Thoracic aorta (tissue), 2 donors: Measurements from ENCODE around the gene MRPL46. TPM values are rescaled to one million over a fixed set of nuclear protein-coding genes. Genes with fewer than 3 reads are reported as not detected.

ENCODE experiments used
- ATAC-seq: fragments of 150-250 bp; one replicate; pipeline ENCODE4 v1.8.0; 2017; ENCODE audit warnings: low read depth; ENCODE audit not compliant: insufficient number of reproducible peaks, low FRiP score
- DNase-seq: peaks from one replicate; pipeline ENCODE4 v3.0.0-alpha.2; 2020; ENCODE audit warnings: low spot score
- H3K27ac ChIP-seq, 2 donors: fragments of 200-600 bp; sonication (generic); 1 replicate in 1 of 2; 2 replicates in 1 of 2; pipeline ENCODE4 v1.5.1; 2016; ENCODE audit warnings: mild to moderate bottlenecking in 2 of 2, moderate library complexity in 2 of 2
- H3K27me3 ChIP-seq: fragments of 200-600 bp; sonication (generic); replicated peaks from 2 replicates; pipeline ENCODE4 v1.6.0; 2016; ENCODE audit warnings: mild to moderate bottlenecking; ENCODE audit not compliant: insufficient read depth
- H3K36me3 ChIP-seq: fragments of 200-600 bp; sonication (generic); one replicate; pipeline ENCODE4 v1.5.1; 2016
- H3K4me1 ChIP-seq, 2 donors: fragments of 200-600 bp; sonication (generic); 1 replicate in 1 of 2; 2 replicates in 1 of 2; pipeline versions ENCODE4 v1.5.1 to v1.6.0; 2016; ENCODE audit warnings: low read depth in 2 of 2, mild to moderate bottlenecking in 1 of 2; ENCODE audit not compliant: control insufficient read depth in 1 of 2
- H3K4me3 ChIP-seq: fragments of 200-600 bp; sonication (generic); 2 replicates; pipeline ENCODE4 v1.5.1; 2016; ENCODE audit warnings: mild to moderate bottlenecking
- H3K9me3 ChIP-seq: fragments of 200-600 bp; sonication (generic); 2 replicates; pipeline ENCODE4 v1.5.1; 2016
- CTCF ChIP-seq: fragments of 200-600 bp; sonication (generic); IDR thresholded peaks from one replicate; pipeline ENCODE4 v1.5.1; 2019; ENCODE audit warnings: antibody characterized with exemption
- total RNA-seq, 2 donors: library from RNA; depleted of rRNA; stranded (reverse); fragments of >200 nt; gene quantifications; one replicate each; pipeline versions ENCODE4 v1.1.0 to v1.2.3, GENCODE V29; 2016

Gene MRPL46
- total RNA-seq, 2 donors from 2014 or later, result 3.9 to 13.5 TPM

- Histone ChIP-seq H3K9me3 (no peaks in the 10 kb centered on the region), H3K4me1 (no peaks in the 10 kb centered on the region), H3K27ac (no peak overlapping the region), H3K36me3 (no peaks in the 10 kb centered on the region), H3K4me3 (no peak overlapping the region), H3K27me3 (no peaks in the 10 kb centered on the region)
- TF ChIP-seq CTCF, result no peak
- DNase-seq, result no peak
- ATAC-seq, result no peak
Measured at GRCh38 chr15:88489321-88489720, 22.1 kb upstream of the MRPL46 start.

GRCh38 chr15:88487796-88488523 lies 20.8 kb upstream of the MRPL46 start:
- Histone ChIP-seq H3K4me1 (no peaks in the 10 kb centered on the region), H3K27me3 (no peaks in the 10 kb centered on the region), H3K27ac (no peak overlapping the region), H3K4me3 (no peak overlapping the region), H3K36me3 (no peaks in the 10 kb centered on the region), H3K9me3 (no peaks in the 10 kb centered on the region)
- DNase-seq (no peak), ATAC-seq (no peak)
- no peak for TF ChIP-seq CTCF

GRCh38 chr15:88487178-88487795 lies 20.1 kb upstream of the MRPL46 start:
- no peaks in the 10 kb centered on the region for H3K4me1 ChIP-seq
- ATAC-seq, result no peak
- no peak for TF ChIP-seq CTCF

GRCh38 chr15:88484682-88485331 lies 17.6 kb upstream of the MRPL46 start:
- Histone ChIP-seq H3K27ac (no peak overlapping the region), H3K4me1 (no peaks in the 10 kb centered on the region), H3K9me3 (no peaks in the 10 kb centered on the region), H3K36me3 (no peaks in the 10 kb centered on the region), H3K4me3 (no peak overlapping the region), H3K27me3 (no peaks in the 10 kb centered on the region)
- ATAC-seq (no peak), DNase-seq (no peak)
- no peak for TF ChIP-seq CTCF

More at GRCh38 chr15:88487178-88487795, 20.1 kb upstream of the MRPL46 start:
- Histone ChIP-seq H3K27me3 (no peaks in the 10 kb centered on the region), H3K27ac (no peak overlapping the region), H3K36me3 (no peaks in the 10 kb centered on the region), H3K9me3 (no peaks in the 10 kb centered on the region), H3K4me3 (no peak overlapping the region)
- DNase-seq, result no peak

- Histone ChIP-seq H3K36me3 (peaks cover 12% of the 10 kb centered on the region), H3K27me3 (no peaks in the 10 kb centered on the region), H3K4me1 (no peaks in the 10 kb centered on the region), H3K27ac (no peak overlapping the region), H3K4me3 (no peak overlapping the region), H3K9me3 (no peaks in the 10 kb centered on the region)
- DNase-seq (no peak), ATAC-seq (no peak)
- TF ChIP-seq CTCF, result no peak
Measured at GRCh38 chr15:88482263-88482662, 15.1 kb upstream of the MRPL46 start.
